HG02798 (cell line): ENCODE data around the gene LUC7L2.
"Not testable (repeated sequence)": the region's sequence is repeated elsewhere in the genome, so short reads cannot be mapped to it uniquely, and the experiment has no call there.

Source experiments
- ATAC-seq: cut with Tn5 transposase; IDR thresholded peaks from one replicate; pipeline ENCODE4 v1.9.1; 2021; ENCODE audit warnings: mild to moderate bottlenecking; ENCODE audit not compliant: unreplicated experiment, poor library complexity

Gene LUC7L2

DNA sequence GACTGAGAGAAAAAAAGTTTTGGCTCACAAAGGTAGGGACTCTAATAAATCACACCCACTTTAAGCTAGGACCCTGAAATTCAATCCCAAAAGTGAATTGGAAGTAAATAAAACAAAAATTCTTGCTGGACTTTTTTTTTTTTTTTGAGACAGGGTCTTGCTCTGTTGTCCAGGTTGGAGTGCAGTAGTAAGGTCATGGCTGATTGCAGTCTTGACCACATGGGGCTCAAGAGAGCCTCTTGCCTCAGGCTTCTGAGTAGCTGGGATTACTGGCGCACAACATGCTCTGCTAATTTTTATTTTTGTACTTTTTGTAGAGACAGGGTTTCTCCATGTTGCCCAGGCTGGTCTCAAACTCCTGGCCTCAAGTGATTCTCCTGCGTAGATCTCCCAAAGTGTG, 5.0 kb upstream of the LUC7L2 start:
- no peak for ATAC-seq

DNA sequence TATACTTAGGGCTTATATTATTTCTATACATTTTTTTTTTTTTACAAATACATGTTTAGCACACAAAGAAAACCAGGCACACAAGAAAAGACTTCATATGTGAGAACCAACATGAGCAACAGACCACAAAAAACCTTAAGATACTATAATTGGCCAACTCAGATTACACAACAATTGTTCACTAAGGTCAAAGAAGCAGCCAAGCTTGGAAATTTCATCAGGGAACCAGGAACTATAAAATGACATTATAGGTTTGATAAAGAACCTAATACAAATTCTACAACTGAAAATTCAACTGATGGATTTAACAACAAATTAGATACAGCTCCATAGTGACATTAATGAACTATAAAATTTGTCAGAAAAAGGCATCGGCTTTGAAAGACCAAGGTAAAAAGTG, 4.4 kb upstream of the LUC7L2 start:
- ATAC-seq: no peak

DNA sequence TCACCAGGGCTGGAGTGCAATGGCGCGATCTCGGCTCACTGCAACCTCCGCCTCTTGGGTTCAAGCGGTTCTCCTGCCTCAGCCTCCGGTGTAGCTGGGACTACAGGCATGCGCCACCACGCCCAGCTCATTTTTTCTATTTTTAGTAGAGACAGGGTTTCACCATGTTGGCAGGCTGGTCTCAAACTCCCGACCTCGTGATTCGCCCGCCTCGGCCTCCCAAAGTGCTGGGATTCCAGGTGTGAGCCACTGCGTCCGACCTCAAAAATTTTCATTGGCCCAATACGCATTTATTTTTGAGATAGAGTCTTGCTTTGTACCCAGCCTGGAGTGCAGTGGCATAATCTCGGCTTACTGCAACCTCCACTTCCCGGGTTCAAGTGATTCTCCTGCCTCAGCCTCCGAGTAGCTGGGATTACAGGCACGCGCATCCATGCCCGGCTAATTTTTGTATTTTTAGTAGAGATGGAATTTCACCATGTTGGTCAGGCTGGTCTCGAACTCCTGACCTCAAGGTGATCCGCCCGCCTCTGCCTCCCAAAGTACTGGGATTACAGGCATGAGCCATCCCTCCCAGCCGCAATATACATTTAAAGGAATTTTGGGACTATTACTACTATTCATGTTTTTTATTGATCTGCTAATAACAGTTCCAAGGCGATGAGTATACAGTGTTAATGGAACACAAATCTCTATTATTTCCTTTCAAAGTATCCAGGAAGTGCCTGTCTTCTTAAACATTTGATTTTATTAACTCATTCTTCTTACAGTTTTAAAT, 1.8 kb upstream of the LUC7L2 start:
- ATAC-seq: not testable (repeated sequence)

DNA sequence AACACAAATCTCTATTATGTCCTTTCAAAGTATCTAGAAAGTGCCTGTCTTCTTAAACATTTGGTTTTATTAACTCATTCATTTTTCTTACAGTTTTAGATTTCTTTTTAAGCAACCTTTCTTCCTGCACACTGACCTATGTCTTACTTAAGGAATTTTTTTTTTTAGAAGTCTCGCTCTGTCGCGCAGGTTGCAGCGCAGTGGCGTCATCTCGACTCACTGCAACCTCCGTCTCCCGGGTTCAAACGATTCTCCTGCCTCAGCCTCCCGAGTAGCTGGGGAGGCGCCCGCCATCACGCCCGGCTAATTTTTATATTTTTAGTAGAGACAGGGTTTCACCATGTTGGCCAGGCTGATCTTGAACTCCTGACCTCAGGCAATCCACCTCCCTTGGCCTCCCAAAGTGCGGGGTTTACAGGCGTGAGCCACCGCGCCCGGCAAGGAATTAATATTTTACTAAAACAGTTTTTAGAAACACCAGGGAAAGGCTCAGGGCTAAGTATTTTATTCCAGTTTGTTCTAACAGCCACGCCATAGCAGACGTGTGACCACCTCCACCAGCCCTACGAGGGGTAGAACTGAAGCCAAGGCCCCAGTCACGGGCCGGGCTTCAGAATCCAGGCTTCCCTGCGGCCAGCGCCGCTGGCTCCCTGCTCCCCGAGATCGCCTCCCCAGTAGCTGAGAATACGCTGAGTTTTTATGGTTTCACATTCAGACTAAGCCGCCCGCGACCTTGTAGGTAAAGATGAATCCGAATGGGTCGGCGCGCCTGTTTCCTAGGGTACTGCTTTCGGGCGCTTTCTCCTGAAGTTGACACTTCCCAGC, 941 bp upstream of the LUC7L2 start:
- peak; percentile 14 for ATAC-seq

DNA sequence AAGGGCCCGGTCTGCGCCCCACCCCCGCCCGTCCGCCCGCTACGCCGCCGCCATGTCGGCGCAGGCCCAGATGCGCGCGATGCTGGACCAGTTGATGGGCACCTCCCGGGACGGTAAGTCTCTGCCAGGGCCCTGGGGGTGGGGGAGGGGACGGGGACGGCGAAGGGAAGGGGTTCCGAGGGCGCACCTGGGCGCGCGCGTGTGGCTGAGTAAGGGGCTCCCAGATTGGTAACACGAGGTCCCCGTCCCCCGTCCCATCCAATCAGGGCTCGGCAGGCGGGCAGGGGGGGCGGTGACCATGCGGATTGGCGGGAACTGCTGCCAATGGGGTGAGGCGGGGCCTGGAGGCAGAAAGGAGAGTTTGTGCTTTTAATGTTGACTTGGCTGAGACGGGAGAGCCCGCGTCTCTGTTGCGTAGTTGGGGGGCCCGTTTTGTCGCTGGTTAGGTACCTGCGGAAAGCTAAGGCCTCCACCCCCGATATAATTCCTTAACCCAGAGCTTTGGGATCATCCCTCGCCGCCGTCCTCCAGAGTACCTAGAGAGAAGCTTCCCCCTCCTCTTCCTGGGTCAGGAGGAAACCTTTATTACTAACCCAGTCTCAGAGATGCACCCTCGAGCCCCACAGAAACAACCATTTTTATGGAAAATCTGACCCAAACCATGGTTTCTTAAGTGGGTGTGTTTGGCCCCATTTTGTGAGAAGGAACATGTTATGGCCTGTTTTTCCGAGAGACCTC, 685 bp downstream of the LUC7L2 start:
- peak; percentile 78 for ATAC-seq

DNA sequence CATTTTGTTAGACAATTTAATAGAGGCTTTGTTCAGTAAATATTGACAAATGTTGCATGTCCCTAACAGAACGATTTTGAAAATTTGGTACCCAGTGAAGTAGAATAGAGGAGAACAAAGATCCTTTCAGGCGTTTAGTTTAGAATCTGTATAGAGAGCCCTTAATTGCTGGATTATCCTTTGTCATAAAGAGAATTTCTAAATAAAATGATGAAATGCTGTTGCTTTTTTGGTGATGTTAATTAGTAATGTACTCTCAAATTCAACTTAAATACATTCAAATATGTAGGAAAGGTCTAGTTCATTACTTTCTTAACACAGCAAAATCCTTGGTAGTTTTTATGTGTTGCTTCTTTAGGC, 1.2 kb downstream of the LUC7L2 start:
- ATAC-seq: no peak

DNA sequence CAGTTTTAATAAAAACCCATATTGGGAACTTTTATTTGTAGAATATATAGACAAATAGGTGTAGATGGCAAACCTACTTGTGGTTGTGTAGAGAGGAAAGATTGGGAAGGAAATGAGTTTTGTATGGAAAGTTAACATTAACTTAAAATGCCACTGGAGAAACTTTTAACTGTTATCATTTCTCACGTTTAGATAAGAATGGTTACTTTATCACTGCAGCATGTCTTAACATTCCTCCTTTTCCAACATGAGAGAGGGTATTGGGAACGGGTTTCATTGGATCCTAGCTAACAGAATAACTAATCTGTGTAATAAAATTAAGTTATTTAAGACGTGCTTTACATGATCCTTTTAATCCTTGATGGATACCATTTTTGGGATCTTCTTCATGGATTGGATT, 1.8 kb downstream of the LUC7L2 start:
- ATAC-seq: no peak

DNA sequence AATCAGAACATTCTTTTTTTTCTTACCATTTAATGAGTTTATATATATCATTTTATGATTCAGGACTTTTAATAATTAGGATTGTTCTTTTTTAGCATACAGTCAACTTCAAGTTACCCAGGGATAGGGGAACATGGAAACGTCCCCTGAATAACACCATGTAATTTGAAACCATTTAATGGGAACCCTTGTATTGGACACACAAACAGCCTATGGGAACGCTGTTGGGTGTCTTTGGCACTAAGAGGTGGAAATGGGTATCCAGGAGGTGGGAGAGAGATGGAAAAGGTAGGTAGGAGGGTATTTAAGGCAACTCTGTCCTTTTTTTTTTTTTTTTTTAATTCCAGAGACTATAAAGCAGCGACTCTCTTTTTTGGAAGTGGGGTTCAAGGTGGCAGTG, 2.6 kb downstream of the LUC7L2 start:
- ATAC-seq: no peak

DNA sequence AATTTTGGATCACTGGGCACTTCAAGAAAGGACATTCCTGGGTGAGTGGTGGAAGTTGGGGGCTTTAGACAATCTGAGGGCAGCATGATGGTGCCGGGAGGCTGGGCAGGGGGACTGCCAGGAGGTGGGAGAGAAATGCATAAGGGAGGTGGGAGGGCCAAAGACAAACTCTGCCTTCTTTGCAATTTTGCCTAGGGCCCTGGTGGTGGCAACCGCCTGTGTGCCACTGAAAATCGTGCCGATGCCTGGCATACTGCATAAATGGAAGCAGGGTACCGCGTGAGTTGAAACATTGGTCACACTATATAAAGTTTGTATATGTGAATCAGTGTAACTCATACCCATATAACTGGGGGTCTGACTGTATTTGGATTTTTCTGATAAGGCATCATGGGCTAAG, 3.3 kb downstream of the LUC7L2 start:
- ATAC-seq: no peak

DNA sequence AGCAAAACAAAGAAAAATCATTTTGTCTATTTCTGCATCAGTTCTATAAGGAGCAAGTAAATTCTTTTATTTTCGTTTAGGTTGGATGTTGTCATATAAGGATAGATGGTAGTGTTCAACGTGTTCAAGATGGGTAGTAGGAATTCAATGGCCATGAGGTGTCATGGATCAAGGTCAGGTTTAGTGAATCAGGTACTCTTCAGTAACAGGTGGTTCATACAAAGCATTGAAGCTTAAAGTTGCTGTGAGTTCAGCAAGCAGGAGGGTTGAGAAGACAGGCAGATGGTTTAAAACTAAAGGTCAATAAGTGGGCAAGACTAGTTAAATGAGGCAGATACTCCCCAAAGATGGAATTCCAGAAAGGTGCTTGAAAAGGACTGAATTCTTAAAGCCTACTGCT, 5.6 kb downstream of the LUC7L2 start:
- no peak for ATAC-seq

DNA sequence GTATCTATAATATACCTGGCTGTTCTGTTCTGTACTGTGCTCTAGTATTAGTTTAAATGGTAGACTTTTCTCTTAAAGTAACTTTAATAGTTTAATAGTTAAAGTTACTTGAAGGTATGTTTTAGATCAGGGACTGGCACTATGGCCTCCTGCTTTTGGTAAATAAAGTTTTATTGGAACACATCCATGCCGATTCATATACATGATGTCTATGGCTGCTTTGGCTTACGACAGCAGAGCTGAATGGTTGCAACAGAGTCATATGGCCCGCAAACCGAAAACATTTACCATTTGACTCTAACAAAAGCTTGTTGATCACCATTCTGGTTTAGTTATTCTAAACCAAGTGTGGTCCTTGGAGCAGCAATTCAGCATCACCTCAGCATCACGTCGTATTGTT, 6.7 kb downstream of the LUC7L2 start:
- no peak for ATAC-seq

DNA sequence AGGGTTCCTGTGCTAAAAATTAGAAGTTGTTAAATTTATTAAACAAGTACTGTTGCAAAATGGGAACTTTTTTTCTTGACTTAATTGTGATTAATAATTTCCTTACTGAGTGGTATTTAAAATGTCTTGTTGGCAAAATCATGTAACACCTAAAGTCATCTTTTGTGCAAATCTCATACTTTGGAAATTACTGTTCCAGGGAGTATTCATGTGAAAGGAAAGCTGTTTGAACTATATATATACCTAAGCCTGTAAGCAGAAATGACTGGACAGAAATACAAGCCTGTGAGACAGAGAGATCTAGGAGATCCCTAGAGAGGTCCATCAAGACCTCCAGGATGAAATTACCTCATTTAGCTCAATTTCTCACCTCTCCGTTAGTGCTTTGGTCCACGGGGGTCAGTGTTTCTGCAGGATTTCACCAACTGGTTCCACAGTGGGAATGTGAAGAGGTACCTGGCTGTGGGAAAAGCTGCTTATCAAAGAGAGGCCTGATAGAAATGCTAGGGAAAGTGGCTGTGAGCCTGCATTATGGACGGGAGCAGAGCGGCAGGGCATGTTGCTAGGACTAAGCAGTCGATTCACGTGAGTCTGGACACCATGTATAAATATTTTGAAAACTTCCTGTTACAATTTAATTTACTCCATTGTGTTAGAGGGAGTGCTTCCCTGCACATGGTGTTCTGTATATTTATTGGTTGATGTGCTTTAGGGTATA, 7.9 kb downstream of the LUC7L2 start:
- no peak for ATAC-seq

DNA sequence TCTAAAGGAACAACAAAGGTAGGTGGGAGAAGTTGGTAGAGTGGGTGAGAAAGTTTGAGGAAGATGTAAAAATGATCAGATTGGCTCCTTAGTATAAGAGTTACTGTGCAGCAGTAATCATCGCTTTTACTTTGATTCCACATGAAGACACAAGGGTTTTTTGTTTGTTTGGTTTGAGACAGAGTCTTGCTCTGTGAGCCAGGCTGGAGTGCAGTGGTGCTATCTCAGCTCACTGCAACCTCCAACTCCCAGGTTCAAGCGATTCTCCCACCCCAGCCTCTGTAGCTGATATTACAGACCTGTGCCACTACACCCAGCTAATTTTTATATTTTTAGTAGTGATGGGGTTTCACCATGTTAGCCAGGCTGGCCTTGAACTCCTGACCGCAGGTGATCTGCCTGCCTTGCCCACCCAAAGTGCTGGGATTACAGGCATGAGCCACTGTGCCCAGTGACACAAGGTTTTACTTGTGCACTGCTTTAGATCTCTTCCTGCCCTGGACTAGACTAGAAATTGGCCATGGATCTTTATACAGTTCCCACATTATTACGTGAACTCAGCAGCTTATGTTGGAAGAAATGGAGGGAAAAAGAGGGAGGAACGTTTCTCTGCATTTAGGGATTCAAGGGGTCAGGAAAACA, 10.7 kb downstream of the LUC7L2 start:
- no peak for ATAC-seq

DNA sequence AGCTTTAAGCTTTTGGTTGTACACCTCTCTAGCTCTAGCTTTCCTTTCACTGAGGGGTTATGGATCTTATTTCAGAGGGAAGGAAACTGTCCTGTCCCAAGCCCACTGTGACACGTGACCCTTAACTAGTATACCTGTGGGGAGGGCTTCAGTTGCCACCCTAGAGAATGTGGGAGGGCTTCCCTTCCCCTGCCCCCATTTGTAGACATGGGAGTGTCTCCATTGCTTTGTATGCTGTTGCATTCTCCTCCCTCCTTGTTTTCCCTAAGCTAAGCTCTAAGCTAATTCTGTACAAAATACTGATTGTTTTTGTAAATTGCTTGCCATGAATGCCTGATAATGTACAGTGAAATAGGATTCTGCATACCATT, 11.2 kb downstream of the LUC7L2 start:
- no peak for ATAC-seq

DNA sequence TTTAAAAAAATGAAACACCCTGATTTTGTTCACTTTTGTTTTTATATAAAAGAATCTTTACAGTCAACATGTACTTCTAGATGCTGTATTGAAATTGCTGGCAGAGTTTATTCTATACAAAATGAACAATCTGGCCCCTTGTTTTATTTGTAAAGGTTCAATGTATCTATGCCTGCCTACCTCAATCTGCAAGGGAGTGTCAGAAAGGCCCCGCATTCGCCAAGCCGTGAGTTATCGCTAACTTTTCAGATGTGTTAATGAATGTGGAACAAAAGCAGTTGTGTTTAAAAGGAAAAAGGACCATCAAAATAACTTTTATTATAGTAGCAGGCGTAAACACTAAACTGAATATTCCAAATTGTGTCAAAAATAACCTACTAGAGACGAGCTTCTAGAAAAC, 14.6 kb downstream of the LUC7L2 start:
- ATAC-seq: no peak

DNA sequence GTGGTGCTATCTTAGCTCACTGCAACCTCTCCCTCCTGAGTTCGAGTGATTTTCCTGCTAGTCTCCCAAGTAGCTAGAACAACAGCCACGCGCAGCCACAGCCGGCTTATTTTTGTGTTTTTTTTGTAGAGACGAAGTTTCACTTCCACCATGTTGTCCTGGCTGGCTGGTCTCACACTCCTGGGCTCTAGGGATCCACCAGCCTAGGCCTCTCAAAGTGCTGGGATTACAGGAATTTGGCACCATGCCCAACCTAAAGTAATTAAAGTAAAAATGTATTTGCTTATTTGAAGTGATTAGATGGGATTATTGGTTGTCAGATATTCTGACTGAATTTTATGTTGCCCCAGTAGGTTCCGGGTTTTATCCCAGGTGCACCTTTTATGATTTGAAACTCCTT, 22.7 kb downstream of the LUC7L2 start:
- ATAC-seq: no peak

DNA sequence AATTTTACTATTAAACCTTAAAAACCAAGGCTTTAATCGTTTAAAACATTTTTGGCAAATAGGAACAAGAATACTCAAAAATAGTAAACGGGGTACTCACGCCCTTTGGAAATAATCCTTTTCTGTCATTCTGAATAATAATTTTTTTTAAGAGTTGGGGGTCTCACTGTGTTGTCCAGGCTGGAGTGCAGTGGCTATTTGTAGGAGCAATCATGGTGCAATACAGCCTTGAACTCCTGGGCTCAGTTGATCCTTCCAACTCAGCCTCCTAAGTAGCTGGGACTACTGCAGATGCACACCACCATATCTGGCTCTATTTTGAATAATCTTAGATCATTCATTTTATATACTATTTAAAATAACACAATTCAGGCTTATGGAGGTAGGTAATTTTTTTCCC, 24.9 kb downstream of the LUC7L2 start:
- ATAC-seq: no peak

DNA sequence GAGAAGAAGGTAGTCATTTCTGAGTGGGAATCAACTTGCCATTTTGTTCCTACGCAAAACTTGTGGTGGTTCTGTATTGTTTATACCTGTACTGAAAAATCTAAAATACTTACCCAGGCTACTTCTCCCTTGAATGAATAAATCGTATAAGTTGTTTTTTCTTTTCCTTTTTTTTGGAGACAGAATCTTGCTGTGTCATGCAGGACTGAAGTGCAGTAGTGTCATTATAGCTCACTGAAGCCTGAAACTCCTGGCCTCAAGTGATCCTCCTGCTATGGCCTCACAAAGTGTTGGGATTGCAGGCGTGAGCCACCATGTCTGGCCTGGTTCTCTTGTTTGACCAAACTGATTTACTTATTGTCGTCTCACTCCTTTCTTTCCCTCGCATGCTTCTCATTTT, 27.9 kb downstream of the LUC7L2 start:
- no peak for ATAC-seq

DNA sequence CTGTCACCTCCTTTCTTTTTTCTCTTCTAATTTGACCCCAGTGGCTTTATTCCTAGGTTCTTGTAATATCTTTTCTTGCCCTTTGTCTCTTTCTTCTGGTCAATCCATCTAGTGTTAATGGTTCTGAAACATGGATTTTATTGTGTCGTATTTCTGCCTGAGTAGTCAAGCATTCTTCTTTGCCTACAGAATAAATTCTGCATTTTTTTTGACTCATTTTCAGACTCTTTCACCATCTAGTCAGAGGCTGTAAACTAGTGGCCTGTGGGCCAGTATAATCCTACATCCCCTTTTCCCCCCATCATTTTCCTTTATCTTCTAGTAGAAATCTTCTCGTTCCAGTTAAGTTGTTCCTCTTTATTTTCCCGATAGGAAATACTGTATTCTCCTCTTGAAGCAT, 29.4 kb downstream of the LUC7L2 start:
- ATAC-seq: no peak

DNA sequence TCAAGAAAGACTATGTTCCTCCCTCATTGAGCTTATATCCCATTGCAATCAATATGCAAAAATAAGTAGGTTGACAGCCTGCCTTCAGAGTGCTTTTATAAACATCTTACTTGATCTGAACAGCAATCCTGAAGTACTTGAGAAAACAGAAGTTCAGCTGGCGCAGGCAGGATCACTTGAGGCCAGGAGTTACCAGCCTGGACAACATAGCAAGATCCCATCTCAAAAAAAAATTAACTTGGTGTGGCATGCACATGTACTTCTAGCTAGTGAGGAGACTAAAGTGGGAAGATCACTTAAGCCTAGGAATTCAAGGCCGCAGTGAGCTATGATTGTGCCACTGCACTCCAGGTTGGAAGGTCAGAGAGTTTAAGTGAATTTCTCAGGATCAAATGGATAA, 30.1 kb downstream of the LUC7L2 start:
- no peak for ATAC-seq
